Measurements from ENCODE around the gene PPP1R1C.

GRCh38 chr2:182080493-182080892, 94.8 kb downstream of the PPP1R1C start:
- no peak for TF ChIP-seq CTCF (IDR thresholded peaks at IDR 0.05)
- no peak for TF ChIP-seq EZH2 (IDR thresholded peaks at IDR 0.05; ENCODE audit: borderline replicate concordance, insufficient read depth, low read depth, low read length, poor library complexity, severe bottlenecking)
